DOHH2 (cell line): ENCODE data around the gene HIBCH.

Experiments used
- EZH2phosphoT487 ChIP-seq: fragments of 200-600 bp; sonication (generic); IDR thresholded peaks from 2 replicates; pipeline ENCODE4 v1.6.1; 2017; ENCODE audit warnings: borderline replicate concordance, mild to moderate bottlenecking, antibody characterized with exemption, low read length, moderate library complexity, mixed read lengths
- TF ChIP-seq, protein P1 (sequence below): fragments of 200-600 bp; sonication (generic); IDR thresholded peaks from one replicate; pipeline ENCODE4 v1.5.1; 2014; ENCODE audit warnings: antibody characterized with exemption, mild to moderate bottlenecking, low read depth, low read length; ENCODE audit not compliant: poor library complexity, severe bottlenecking

GRCh38 chr2:190336420-190336819 is 16.8 kb upstream of the HIBCH start:
- TF ChIP-seq, protein P1, sequence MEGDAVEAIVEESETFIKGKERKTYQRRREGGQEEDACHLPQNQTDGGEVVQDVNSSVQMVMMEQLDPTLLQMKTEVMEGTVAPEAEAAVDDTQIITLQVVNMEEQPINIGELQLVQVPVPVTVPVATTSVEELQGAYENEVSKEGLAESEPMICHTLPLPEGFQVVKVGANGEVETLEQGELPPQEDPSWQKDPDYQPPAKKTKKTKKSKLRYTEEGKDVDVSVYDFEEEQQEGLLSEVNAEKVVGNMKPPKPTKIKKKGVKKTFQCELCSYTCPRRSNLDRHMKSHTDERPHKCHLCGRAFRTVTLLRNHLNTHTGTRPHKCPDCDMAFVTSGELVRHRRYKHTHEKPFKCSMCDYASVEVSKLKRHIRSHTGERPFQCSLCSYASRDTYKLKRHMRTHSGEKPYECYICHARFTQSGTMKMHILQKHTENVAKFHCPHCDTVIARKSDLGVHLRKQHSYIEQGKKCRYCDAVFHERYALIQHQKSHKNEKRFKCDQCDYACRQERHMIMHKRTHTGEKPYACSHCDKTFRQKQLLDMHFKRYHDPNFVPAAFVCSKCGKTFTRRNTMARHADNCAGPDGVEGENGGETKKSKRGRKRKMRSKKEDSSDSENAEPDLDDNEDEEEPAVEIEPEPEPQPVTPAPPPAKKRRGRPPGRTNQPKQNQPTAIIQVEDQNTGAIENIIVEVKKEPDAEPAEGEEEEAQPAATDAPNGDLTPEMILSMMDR: no peak
- TF ChIP-seq EZH2phosphoT487: no peak
